SU-DHL-6 (cell line): ENCODE data around the gene TTI1.

Experiments used
- CTCF ChIP-seq: fragments of 200-600 bp; sonication (generic); IDR thresholded peaks from one replicate; pipeline ENCODE4 v1.5.1; 2017; ENCODE audit warnings: antibody characterized with exemption, mild to moderate bottlenecking, low read length, moderate library complexity; ENCODE audit not compliant: insufficient read depth, poor library complexity, severe bottlenecking
- EZH2phosphoT487 ChIP-seq: fragments of 200-600 bp; sonication (generic), shearing (Covaris generic); conservative IDR thresholded peaks from 2 replicates; pipeline ENCODE4 v1.6.1; 2018; ENCODE audit warnings: mild to moderate bottlenecking, antibody characterized with exemption, low read length, moderate library complexity, mixed read lengths

GRCh38 chr20:38013887-38014286 lies 19.4 kb downstream of the TTI1 start:
- no peak for TF ChIP-seq CTCF
- no peak for TF ChIP-seq EZH2phosphoT487
